Bronchus fibroblast of lung (primary cell): ENCODE measurements around the gene PPP1R2. TPM values are rescaled to one million over a fixed set of nuclear protein-coding genes. Genes with fewer than 3 reads are reported as not detected.

Experiments
- total RNA-seq: library from RNA; depleted of rRNA; stranded (reverse); fragments of >200 nt; gene quantifications from 2 replicates; pipeline ENCODE4 v1.2.3, GENCODE V29; 2015

Gene PPP1R2
- 40.7 and 45.2 TPM in 2 replicates for total RNA-seq

DNA sequence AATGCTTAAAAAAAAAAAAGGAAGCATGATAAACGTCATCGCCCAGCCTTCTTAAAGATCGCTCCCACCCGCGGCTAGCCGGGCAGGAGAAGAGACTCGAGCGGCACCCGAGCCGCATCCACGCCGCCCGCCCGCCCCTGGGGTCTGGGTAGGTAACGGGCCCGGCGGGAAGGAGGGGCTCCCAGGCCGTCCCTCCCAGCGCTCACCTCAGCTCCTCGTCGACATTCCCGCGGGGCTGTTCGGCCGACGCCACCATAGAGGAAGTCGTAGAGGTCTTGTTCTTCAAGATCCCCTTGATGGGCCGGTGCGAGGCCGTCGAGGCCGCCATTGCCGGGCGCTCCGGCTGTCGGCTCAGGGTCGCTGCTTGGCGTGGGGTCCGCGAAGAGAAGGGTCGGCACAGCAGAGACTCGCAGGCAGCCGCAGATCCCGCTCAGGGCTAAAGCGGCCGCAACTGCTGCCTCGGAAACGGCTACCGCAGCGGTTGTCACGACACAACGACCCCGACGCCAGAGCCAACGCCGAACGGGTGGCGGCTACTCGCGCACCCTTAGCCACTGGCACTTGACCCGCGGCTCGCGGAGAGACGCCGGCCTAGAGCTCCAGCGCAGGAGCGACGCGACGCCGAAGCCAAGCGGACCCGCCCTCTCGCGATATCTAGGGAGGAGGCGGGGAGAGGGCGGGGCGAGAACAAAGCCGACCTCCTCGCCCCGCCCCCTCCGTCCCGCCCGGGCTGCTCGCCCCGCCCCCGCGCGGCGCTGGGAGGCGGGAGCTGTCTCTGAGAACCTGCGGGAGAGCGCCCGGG is at the start of gene PPP1R2:
PPP1R2 (minus strand) TSS at position 628 of the 802 bp plus-strand sequence; CDS start at position 328, 300 bp downstream.

DNA sequence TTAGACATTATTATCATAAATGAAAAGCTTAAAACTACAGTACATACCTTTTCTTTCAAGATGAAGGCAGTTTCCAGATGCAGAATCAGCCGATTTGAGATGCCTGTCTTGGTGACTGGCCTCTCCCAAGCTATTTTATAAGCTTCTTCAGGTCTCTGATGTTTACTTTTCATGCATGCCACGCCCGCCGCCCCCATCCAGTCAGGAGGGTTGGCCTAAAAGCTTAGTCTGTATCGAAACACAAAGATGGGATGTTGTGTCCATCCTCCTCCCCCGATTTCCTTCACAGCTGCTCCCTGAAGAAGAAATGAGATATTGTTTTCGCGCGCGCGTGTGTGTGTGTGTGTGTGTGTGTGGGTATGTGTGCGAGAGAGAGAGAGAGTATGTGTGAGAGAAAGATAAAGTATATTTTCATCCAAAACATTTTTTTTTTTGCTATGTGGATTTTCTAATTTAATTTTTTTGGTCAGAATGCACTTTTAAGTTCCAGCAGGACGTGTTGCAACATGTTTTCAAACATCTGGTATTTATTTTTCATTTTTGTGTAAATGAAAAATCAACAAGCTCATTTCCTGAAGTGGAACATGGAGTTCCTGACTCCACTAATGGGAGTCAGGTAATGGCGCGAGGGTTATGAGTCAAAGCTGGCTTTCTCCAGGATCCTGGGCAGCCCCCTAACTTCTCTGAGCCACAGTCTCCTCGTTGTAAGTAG is 40.9 kb upstream of the PPP1R2 start, which contains the start of gene APOD:
APOD (minus strand) TSS at position 110 of the 712 bp plus-strand sequence. CDS start 4,479 bp downstream, outside the sequence.

Other genes starting within 250 kb of the PPP1R2 start
- gene ACAP2, start 100.3 kb downstream of the PPP1R2 start, total RNA-seq, result 20.3 and 20.5 TPM in 2 replicates
- gene APOD, start 40.6 kb upstream of the PPP1R2 start, total RNA-seq, result 0.74 and 1.0 TPM in 2 replicates
- gene MUC20, start 177.7 kb upstream of the PPP1R2 start, total RNA-seq, result under 0.01 and 0.15 TPM in 2 replicates